ENCODE data around the gene ATL1. TPM values are rescaled to one million over a fixed set of nuclear protein-coding genes. Genes with fewer than 3 reads are reported as not detected.

The ATL1 gene
- total RNA-seq, 1 experiment from 2014 or later = 1.5 TPM

GRCh38 chr14:50603565-50603964, 43.6 kb downstream of the ATL1 start:
- ATAC-seq (no peak), DNase-seq (ENCODE audit: low read depth, low spot score) (no peak)
- H3K4me3 ChIP-seq (ENCODE audit: low read depth in 2 of 2, low read length in 2 of 2) = no peak overlapping the region
- no peaks in the 10 kb centered on the region for H3K36me3 ChIP-seq (ENCODE audit: control insufficient read depth, insufficient read depth, low read length)
- TF ChIP-seq POLR2AphosphoS5 (IDR thresholded peaks at IDR 0.05; ENCODE audit: low read depth, low read length) = no peak
- no TSS peak for BruUV-seq (replicated peaks)
- no peaks in the 10 kb centered on the region for H3K27me3 ChIP-seq (ENCODE audit: control insufficient read depth, insufficient read depth, low read length)
- in situ Hi-C loops (cut with HindIII; ENCODE audit: low pct_unique_long_range_greater_than_20kb, low sequenced_read_pairs) (no loop called here), intact Hi-C loops (cut with micrococcal nuclease; ENCODE audit: unreplicated experiment) (loop anchor here (5.0 to 10.0 kb wide), 2 partner anchors 169 to 261 kb away; no protein-coding TSS in a partner anchor)
- POLR2A ChIA-PET = no interaction called here
- H3K4me1 ChIP-seq (ENCODE audit: control insufficient read depth, insufficient read depth, low read length) = no peaks in the 10 kb centered on the region
- no peaks in the 10 kb centered on the region for H3K9me3 ChIP-seq (ENCODE audit: control insufficient read depth, insufficient read depth, low read depth, low read length)
- CTCF ChIA-PET = no interaction called here
- H3K27ac ChIP-seq (ENCODE audit: low read length) = no peak overlapping the region

GRCh38 chr14:50605766-50606165, 45.8 kb downstream of the ATL1 start:
- intact Hi-C loops (cut with micrococcal nuclease; ENCODE audit: unreplicated experiment) (loop anchor here (10.0 kb wide), 1 partner anchor 259 kb away; no protein-coding TSS in a partner anchor), in situ Hi-C loops (cut with HindIII; ENCODE audit: low pct_unique_long_range_greater_than_20kb, low sequenced_read_pairs) (no loop called here)
- no peaks in the 10 kb centered on the region for H3K36me3 ChIP-seq (ENCODE audit: control insufficient read depth, insufficient read depth, low read length)
- no peaks in the 10 kb centered on the region for H3K9me3 ChIP-seq (ENCODE audit: control insufficient read depth, insufficient read depth, low read depth, low read length)
- BruUV-seq (replicated peaks) = no TSS peak
- no peak overlapping the region for H3K27ac ChIP-seq (ENCODE audit: low read length)
- TF ChIP-seq TCF7L2 (IDR thresholded peaks at IDR 0.05; ENCODE audit: low read depth, low read length) (no peak), CTCF (IDR thresholded peaks at IDR 0.05) (no peak), REST (IDR thresholded peaks at IDR 0.05; ENCODE audit: insufficient read depth in 1 of 2, low read depth in 2 of 2, low read length in 1 of 2) (no peak), SIN3A (IDR thresholded peaks at IDR 0.05; ENCODE audit: borderline replicate concordance, insufficient read depth, low read depth, low read length) (no peak), POLR2AphosphoS5 (IDR thresholded peaks at IDR 0.05; ENCODE audit: low read depth, low read length) (no peak)
- no peaks in the 10 kb centered on the region for H3K4me1 ChIP-seq (ENCODE audit: control insufficient read depth, insufficient read depth, low read length)
- no peak overlapping the region for H3K4me3 ChIP-seq (ENCODE audit: low read depth in 2 of 2, low read length in 2 of 2)
- DNase-seq (ENCODE audit: low read depth, low spot score) (no peak), ATAC-seq (no peak)
- ChIA-PET POLR2A (no interaction called here), CTCF (no interaction called here)
- no peaks in the 10 kb centered on the region for H3K27me3 ChIP-seq (ENCODE audit: control insufficient read depth, insufficient read depth, low read length)

- TF ChIP-seq TCF7L2 (IDR thresholded peaks at IDR 0.05; ENCODE audit: low read depth, low read length) (no peak), REST (IDR thresholded peaks at IDR 0.05; ENCODE audit: insufficient read depth in 1 of 2, low read depth in 2 of 2, low read length in 1 of 2) (no peak), POLR2AphosphoS5 (IDR thresholded peaks at IDR 0.05; ENCODE audit: low read depth, low read length) (no peak), CTCF (IDR thresholded peaks at IDR 0.05) (no peak), SIN3A (IDR thresholded peaks at IDR 0.05; ENCODE audit: borderline replicate concordance, insufficient read depth, low read depth, low read length) (no peak)
- no peak for DNase-seq (ENCODE audit: low read depth, low spot score)
- H3K36me3 ChIP-seq (ENCODE audit: control insufficient read depth, insufficient read depth, low read length) = no peaks in the 10 kb centered on the region
- ChIA-PET POLR2A (no interaction called here), CTCF (no interaction called here)
- no peak overlapping the region for H3K27ac ChIP-seq (ENCODE audit: low read length)
- H3K4me3 ChIP-seq (ENCODE audit: low read depth in 2 of 2, low read length in 2 of 2) = no peak overlapping the region
- intact Hi-C loops (cut with micrococcal nuclease; ENCODE audit: unreplicated experiment) = loop anchor here (10.0 kb wide), 1 partner anchor 258 kb away; no protein-coding TSS in a partner anchor
- H3K4me1 ChIP-seq (ENCODE audit: control insufficient read depth, insufficient read depth, low read length) = no peaks in the 10 kb centered on the region
- no peaks in the 10 kb centered on the region; the same call in 1 of the 2 replicates for H3K27me3 ChIP-seq (ENCODE audit: control insufficient read depth, insufficient read depth, low read length)
- no peak for ATAC-seq
- in situ Hi-C loops (cut with HindIII; ENCODE audit: low pct_unique_long_range_greater_than_20kb, low sequenced_read_pairs) = no loop called here
- no peaks in the 10 kb centered on the region for H3K9me3 ChIP-seq (ENCODE audit: control insufficient read depth, insufficient read depth, low read depth, low read length)
- BruUV-seq (replicated peaks) = no TSS peak
Observed at GRCh38 chr14:50606468-50606867, 46.5 kb downstream of the ATL1 start.

All from Panc1 (cell line).